ENCODE measurements around the gene DNAH3.
"Not testable (repeated sequence)": the region's sequence is repeated elsewhere in the genome, so short reads cannot be mapped to it uniquely, and the experiment has no call there.

DNAH3 gene

GRCh38 chr16:21063314-21063713, 87.3 kb downstream of the DNAH3 start:
- DNase-seq = not testable (repeated sequence)

GRCh38 chr16:21060027-21060510, 90.6 kb downstream of the DNAH3 start:
- DNase-seq = no peak

GRCh38 chr16:21057875-21058274, 92.8 kb downstream of the DNAH3 start:
- DNase-seq = no peak

GRCh38 chr16:21056396-21056795, 94.2 kb downstream of the DNAH3 start:
- DNase-seq = no peak

- not testable (repeated sequence) for DNase-seq
Observed at GRCh38 chr16:21055738-21056137, 94.9 kb downstream of the DNAH3 start.

GRCh38 chr16:21053590-21053989, 97.1 kb downstream of the DNAH3 start:
- no peak for DNase-seq

GRCh38 chr16:21048091-21048912, 102.3 kb downstream of the DNAH3 start:
- not testable (repeated sequence) for DNase-seq

- no peak for DNase-seq
Observed at GRCh38 chr16:21038197-21038596, 112.4 kb downstream of the DNAH3 start.

GRCh38 chr16:21037736-21038135, 112.9 kb downstream of the DNAH3 start:
- no peak for DNase-seq

GRCh38 chr16:21037168-21037567, 113.5 kb downstream of the DNAH3 start:
- DNase-seq = no peak

- no peak for DNase-seq
Observed at GRCh38 chr16:21036471-21036870, 114.2 kb downstream of the DNAH3 start.

GRCh38 chr16:21033704-21034103, 116.9 kb downstream of the DNAH3 start:
- DNase-seq = no peak

GRCh38 chr16:21033264-21033663, 117.4 kb downstream of the DNAH3 start:
- no peak for DNase-seq

GRCh38 chr16:21028728-21029127, 121.9 kb downstream of the DNAH3 start:
- no peak for DNase-seq

- DNase-seq = no peak
Observed at GRCh38 chr16:21026846-21027245, 123.8 kb downstream of the DNAH3 start.

- DNase-seq = no peak
Observed at GRCh38 chr16:21023509-21024202, 127.0 kb downstream of the DNAH3 start.

- no peak for DNase-seq
Observed at GRCh38 chr16:21021316-21021715, 129.3 kb downstream of the DNAH3 start.

- no peak for DNase-seq
Observed at GRCh38 chr16:21009815-21010214, 140.8 kb downstream of the DNAH3 start.

- no peak for DNase-seq
Observed at GRCh38 chr16:21005008-21005407, 145.6 kb downstream of the DNAH3 start.

GRCh38 chr16:21001262-21001661, 149.4 kb downstream of the DNAH3 start:
- DNase-seq = peak in 1 of 2 donors; percentile 2

GRCh38 chr16:20997147-20997546, 153.5 kb downstream of the DNAH3 start:
- no peak for DNase-seq

- no peak for DNase-seq
Observed at GRCh38 chr16:20995711-20996110, 154.9 kb downstream of the DNAH3 start.

GRCh38 chr16:20989496-20990070, 161.1 kb downstream of the DNAH3 start:
- DNase-seq = not testable (repeated sequence)

GRCh38 chr16:20987049-20987448, 163.6 kb downstream of the DNAH3 start:
- no peak for DNase-seq

Data from activated CD4-positive, alpha-beta T cell treated with anti-CD3 and anti-CD28 coated beads for 4 hours (primary cell).